GM15510 (cell line): ENCODE results near the gene CLDN9.

ENCODE experiments used
- POLR2A ChIP-seq: IDR thresholded peaks from 3 replicates; pipeline ENCODE4 v1.6.1; 2011; ENCODE audit warnings: borderline replicate concordance; ENCODE audit not compliant: insufficient read length; ENCODE audit errors: extremely low read depth

CLDN9 gene, protein sequence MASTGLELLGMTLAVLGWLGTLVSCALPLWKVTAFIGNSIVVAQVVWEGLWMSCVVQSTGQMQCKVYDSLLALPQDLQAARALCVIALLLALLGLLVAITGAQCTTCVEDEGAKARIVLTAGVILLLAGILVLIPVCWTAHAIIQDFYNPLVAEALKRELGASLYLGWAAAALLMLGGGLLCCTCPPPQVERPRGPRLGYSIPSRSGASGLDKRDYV

DNA sequence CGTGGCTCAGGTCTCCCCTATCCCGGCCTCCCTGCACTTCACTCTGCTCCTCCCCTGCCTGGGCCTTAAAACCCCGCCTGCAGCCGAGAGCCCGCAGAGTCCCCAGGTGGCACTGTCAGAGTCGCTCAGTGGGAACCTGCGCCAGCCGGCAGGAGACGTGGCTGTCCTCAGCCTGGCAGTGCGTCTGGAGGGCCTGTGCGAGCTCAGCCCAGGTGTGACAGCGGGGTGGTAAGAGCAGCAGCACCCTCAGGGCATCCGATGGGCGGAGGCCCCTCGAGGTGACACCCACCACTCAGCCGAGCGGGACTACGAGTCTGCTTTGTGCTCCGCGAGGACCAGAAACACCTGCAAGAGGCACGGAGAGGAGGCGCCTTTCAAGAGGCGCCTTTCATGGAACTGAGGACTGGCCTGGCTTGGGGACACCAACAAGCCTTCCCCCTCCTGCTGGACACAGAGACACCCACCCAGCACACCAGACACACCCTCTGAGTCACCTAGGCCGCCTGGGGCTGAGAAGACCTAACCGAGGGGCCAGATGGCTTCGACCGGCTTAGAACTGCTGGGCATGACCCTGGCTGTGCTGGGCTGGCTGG, at the start of gene CLDN9:
Gene CLDN9 (plus strand): TSS at position 96 of the 593 bp plus-strand sequence. CDS start 440 bp downstream, at position 536.
- no peak for TF ChIP-seq POLR2A

DNA sequence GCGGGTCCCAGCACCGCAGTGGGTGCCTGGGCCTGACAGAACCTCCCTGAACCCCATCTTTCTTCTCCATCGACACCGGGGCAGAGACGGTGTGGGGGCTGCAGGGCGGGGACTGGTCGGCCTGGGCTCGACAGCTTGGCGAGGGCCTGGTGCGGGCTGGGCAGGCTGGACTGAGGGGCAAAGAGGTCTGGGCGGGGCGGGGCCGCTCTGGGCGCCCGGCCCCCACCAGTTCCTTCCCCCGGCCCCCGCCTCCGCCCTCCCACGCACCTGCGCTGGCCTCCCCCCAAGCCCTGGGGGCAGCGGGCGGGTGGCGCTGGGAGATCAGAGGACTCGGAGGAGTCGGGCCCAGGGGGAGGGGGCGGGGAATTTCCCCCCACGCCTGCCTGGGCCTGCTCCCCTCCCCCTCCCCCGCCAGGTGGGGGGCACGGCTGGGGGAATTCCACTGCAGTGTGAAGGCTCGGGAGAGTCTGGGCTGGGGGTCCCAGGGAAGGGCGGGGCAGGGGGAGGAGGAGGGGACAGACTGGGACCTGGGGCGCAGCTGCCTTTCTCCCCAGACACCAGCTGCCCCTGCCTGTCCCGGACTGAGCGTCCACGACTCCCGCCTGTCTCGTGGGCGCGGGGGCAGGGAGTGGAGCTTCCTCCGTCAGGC, 49.5 kb upstream of the CLDN9 start:
- no peak for TF ChIP-seq POLR2A

DNA sequence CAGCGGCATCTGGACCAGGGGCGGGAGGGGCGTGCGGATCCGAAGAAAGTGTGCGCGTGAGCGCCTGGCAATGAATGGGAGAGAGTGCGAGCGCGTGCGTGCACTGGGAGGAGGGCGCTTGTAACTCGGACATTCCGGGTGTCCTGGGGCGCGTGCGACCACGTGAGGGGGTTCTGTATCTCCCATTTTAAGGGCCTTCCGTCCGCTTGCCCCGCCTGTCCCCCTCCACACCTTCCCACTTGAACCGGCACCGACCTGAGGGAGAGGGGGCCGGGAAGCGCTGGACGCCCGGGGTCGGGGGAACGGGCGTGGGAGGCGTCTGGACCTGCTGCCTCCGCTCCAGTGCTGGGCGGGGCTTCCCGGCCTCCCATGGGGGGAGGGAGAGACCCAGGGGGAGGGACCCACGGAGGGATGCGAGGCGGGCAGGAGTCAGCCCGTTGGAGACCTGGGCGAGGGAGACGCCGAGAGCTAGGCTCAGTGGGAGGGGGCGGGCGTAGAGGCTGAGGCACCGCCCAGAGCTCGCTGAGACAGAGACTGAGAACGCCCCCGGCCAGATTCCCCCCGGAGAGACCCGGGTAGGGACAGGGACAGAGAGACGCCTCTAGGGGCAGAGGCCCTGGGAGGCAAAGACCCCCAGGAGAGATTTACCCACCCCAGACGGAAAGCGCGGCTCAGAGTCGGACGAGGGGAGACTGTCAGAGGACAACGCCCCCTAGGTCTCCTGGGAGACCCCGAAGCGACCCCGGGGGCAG, 48.8 kb upstream of the CLDN9 start, which contains the start of gene KREMEN2:
Gene KREMEN2 (plus strand): TSS at position 553 of the 752 bp plus-strand sequence. CDS start 246 bp downstream, outside the sequence.
- TF ChIP-seq POLR2A = no peak

- no peak for TF ChIP-seq POLR2A
Measured at GRCh38 chr16:2964475-2965336, 48.0 kb upstream of the CLDN9 start.

GRCh38 chr16:2966043-2966807, 46.5 kb upstream of the CLDN9 start:
- no peak for TF ChIP-seq POLR2A

- TF ChIP-seq POLR2A = no peak
Measured at GRCh38 chr16:2966808-2967191, 45.9 kb upstream of the CLDN9 start.

GRCh38 chr16:2967211-2967631, 45.5 kb upstream of the CLDN9 start:
- TF ChIP-seq POLR2A = no peak

DNA sequence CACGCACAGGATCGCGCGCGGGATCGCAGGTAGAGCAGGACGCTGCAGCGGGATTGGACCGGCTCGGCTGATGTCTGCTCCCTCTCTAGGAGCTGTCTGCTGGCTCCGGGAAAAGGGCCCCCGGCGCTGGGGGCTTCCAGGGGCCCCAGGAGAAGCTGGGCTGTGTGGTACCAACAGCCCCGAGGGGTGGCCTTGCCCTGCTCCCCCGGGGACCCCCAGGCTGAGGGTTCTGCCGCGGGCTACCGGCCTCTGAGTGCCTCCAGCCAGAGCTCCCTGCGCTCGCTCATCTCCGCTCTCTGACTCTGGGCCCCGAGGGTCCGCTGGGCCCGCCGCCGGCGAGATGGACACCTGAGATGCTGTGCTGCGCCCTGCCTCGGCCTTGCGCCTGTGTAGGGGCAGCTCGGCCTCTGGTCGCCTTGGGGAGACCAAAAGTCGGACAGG, 45.0 kb upstream of the CLDN9 start:
- no peak for TF ChIP-seq POLR2A

DNA sequence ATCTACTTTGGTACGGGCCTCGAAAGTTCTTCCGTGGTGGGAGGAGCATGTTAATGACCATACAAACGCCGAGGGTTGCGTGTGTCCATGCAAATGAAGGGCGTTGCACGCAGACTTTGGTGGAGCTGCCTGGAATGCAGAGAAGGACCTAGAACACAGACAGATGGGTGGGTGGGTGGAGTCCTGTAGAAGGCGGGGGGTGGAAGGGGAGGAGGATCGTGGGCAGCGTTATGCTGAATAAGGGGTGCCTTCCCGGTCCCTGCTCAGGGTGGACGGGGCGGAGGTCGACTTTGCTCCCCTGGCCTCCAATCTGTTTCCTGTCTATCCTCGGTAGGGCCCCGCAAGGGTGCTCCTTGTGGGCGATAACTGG, 44.4 kb upstream of the CLDN9 start:
- no peak for TF ChIP-seq POLR2A

DNA sequence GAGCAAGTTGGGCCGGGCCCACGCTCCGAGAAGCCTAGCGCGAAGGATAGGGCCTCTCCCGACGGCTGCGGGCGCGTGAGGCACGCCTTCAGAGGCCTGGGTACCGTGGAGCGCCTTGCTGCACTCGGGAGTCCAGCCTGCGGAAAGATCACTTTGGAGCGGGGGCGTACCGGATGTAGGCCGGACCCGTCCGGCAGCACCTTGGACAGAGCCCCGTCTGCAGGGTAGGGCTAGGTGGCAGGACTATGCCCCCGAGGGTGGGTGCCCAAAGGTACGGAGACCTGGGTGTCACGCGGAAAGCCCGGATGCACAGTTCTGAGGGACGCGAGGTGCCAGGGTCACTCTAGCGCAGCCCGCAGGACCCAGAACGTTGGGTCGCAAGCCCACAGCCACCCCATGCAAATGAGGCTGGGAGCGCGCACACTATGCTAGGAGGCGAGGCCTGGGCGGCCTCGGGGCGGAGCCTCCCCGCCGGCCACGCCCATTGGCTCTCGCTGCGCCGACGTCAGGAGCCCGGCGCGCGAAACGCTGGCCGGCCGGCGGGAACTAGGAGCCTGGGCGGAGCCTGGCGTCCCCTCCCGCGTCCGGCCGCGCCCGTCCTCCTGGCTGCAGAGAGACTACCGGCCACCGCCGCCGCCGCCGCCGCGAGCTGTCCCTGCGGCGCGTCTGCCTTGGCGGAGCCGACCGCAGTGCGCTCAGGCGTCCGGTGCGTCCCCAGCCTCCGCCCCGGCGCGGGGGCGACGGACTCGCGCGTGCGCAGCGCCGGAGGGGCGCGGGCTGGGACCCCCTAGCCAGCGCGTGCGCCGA, 43.8 kb upstream of the CLDN9 start, which contains the start of gene PAQR4:
Gene PAQR4 (plus strand): TSS at position 611 of the 807 bp plus-strand sequence. CDS start 327 bp downstream, outside the sequence.
- TF ChIP-seq POLR2A = peak; percentile 56

DNA sequence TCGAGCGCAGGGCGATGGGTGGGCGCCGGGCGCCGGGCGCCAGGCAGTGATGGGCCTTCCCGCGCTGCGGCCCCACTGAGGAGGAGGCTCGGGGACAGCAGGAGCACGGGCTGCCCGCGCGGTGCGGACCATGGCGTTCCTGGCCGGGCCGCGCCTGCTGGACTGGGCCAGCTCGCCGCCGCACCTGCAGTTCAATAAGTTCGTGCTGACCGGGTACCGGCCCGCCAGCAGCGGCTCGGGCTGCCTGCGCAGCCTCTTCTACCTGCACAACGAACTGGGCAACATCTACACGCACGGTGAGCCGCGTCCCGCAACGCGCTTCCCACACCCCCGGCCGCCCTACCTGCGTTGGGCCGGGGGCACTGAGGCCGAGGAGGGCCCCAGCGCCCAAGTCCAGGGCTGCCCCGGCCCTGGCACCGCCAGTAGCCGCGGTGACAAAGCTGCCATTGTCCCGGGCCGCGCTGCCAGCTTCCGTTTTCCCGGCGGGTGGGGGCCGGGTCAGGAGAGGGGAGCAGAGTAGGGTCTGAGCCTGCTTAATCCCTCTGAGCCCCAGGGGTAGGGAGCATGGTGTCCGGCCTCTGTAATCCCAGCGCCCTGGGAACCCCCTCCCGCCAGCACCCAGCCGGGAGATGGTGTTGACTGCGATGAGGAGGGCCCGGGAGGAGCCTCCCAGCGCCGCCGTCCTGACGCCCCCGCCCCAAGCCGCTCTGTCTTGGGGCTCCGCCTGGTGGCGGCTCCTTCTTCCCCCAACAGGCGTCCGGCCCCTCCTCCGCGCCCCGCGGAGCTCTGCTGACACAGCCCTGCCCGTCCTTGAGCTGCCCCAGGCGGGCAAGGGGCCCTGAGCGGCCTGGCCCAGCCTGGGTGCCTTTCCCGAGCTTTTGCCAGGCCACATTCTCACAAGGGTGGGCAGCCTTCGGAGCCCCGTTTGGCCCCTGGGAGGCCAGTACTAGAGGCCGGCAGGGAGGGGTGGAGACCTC, 42.9 kb upstream of the CLDN9 start:
- TF ChIP-seq POLR2A = peak; percentile 47

GRCh38 chr16:2970563-2970962, 42.2 kb upstream of the CLDN9 start:
- TF ChIP-seq POLR2A = no peak
